SK-N-MC (cell line): Measurements from ENCODE around the gene RAB4B.
"Not testable (repeated sequence)": the region's sequence is repeated elsewhere in the genome, so short reads cannot be mapped to it uniquely, and the experiment has no call there.

Experiments
- EZH2 ChIP-seq: fragments of 200-600 bp; sonication (generic); IDR thresholded peaks from one replicate; pipeline ENCODE4 v1.6.1; 2017; ENCODE audit warnings: antibody characterized with exemption
- FOXP2 ChIP-seq: optimal IDR thresholded peaks from 2 replicates; pipeline ENCODE3; 2011; ENCODE audit warnings: mild to moderate bottlenecking, moderate library complexity; ENCODE audit not compliant: insufficient read depth; ENCODE audit errors: extremely low read length, control extremely low read depth
- POLR2AphosphoS5 ChIP-seq: IDR thresholded peaks from 2 replicates; pipeline ENCODE4 v1.6.1; 2012; ENCODE audit warnings: mild to moderate bottlenecking, low read depth, low read length, borderline replicate concordance

- not testable (repeated sequence) for TF ChIP-seq EZH2, POLR2AphosphoS5, FOXP2
These were observed 40.7 kb downstream of the RAB4B start for GRCh38 chr19:40818480-40819399.
